GM20431 (cell line): ENCODE data around the gene MRPL49.
"Not testable (repeated sequence)": the region's sequence is repeated elsewhere in the genome, so short reads cannot be mapped to it uniquely, and the experiment has no call there.

Experiments used
- in situ Hi-C: fragments of 300-500 bp; cut with MseI, MboI; formaldehyde crosslinking; loops from one replicate; pipeline ENCODE4 v1.15.0; 2020; ENCODE audit warnings: low sequenced_read_pairs; ENCODE audit not compliant: unreplicated experiment

MRPL49 gene

DNA sequence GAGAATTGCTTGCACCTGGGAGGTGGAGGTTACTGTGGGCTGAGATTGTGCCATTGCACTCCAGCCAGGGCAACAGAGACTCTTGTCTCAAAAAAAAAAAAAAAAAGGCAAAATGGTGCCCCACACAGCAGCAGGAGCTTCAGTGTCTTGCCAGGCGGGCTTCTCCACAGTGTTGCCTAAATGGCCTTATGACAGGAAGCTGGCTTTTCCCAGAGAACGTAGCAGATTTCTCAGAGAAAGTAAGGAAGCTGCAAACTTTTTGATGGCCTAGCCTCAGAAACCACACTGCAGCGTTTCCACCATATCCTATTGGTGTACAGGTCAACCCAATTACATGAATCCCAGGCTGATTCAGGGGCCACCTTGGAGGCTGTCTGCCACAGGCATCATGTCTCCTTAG, 35.2 kb downstream of the MRPL49 start:
- in situ Hi-C loops: no loop called here

DNA sequence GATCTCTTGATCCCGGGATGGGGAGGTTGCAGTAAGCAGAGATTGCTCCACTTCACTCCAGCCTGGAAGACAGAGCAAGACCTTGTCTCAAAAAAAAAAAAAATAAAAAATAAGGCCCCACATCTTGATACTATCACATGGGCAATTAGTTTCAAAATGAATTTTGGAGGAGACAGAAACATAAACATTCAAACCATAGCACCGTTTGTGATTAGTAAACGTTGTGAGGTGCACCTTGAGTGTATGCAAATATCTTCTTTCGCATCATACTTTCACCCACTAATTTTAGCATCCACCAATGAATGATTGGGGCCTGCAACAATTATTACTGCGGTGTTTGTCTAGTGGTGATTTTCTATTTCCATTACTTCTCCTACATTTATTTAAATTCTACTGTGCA, 36.9 kb downstream of the MRPL49 start:
- in situ Hi-C loops: no loop called here

DNA sequence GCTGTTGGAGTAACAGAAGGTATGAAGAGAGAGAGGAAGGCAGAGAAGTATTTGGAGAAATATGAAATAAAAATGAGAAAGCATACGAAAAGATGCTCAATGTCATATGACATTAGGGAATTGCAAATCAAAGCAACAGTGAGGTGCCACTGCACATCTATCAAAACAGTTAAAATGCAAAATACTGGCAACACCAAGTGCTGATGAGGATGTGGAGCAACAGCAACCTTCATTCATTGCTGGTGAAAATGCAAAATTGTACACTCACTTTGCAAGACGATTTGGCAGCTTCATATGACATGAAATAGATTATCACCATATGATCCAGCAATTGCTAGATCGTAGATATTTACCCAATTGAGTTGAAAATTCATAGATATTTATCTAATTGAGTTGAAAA, 38.5 kb downstream of the MRPL49 start:
- in situ Hi-C loops: no loop called here

DNA sequence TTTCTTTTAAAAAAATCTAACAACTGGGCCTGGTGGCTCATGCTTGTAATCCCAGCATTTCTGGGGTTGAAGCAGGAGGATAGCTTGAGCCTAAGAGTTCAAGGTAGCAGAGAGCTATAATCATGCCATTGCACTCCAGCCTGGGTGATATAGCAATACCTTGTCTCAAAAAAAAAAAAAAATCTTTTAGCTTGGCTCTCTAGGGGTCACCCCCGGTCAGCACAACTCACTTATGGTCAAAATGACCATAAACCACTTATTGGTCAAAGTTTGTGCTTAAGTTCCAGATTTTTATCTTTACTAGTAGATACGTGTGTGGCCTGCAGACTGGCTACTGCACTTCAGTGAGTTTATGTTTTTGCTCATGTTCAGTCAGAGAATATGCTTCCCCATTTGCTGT, 41.6 kb downstream of the MRPL49 start:
- in situ Hi-C loops: no loop called here

DNA sequence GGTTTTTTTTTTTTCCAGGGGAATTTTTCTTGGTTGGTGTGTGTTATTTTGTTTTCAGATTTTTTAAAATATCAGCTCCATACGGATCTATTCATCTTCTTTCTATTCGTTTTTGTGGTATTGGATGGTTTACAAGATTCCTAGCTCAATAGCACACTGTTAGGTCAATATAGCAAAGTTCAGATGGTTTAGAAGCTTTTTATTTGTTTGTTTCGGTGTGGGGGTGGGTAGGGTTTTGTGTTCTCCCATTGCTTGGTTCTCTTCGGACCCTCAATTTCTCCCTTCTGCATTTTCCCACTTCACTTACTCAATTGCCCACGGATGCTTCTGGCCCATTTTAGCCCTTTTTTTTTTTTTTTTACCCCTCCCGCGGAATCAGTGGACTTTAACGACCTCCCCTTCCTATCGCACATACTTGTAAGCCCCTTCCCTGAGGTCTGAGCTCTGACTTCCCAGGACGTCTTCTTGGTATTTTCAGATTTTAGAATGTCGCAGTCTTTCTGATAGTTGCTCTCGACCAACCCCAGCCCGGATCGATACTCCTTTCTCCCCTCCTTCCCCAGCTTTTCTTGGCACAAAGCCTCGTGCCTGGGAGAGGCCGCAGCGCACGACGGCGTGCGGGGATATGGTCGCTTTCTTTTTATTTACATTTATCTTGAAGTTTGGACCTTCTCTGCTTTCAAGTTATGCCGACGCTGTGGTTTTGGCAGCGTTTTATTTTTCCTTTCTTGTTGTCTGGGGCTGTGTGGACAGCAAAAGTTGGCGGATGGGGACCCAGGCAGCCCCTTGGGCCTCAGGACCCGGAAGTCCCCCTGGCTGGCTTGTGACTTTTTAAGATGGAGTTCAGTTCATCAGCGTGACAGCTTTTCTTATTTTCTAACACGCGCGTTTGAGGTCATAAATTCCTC, 43.5 kb downstream of the MRPL49 start:
- in situ Hi-C loops: no loop called here

DNA sequence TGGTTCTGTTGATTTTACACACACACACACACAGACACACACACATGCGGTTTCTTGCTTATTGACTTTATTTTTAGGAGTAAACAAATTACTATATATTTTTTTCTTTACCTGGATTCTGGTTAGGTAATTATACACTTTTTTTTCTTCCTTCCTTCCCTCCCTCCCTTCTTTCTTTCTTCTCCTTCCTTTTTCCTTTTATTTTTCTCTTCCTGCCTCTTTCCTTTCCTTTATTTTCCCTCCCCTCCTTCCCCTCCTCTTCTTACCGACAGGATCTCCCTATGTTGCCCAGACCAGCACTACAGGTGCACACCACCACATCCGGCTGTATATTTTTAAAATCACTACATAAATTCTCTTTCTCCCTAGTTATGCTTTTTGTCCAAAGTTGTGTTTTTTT, 44.8 kb downstream of the MRPL49 start:
- in situ Hi-C loops: no loop called here

DNA sequence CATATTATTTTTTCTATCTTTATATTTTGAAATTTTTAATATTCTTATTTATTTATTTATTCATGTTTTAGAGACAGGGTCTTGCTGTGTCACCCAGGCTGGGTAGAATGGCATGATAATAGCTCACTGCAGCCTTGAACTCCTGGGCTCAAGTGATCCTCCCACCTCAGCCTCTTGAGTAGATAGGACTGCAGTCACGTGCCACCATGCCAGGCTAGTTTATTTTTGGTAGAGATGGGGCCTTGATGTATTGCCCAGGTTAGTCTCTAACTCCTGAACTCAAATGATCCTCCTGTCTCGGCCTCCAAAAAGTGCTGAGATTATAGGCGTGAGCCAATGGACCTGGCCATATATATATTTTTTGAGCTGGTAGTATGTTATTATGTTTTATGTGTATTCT, 45.5 kb downstream of the MRPL49 start:
- in situ Hi-C loops: no loop called here

DNA sequence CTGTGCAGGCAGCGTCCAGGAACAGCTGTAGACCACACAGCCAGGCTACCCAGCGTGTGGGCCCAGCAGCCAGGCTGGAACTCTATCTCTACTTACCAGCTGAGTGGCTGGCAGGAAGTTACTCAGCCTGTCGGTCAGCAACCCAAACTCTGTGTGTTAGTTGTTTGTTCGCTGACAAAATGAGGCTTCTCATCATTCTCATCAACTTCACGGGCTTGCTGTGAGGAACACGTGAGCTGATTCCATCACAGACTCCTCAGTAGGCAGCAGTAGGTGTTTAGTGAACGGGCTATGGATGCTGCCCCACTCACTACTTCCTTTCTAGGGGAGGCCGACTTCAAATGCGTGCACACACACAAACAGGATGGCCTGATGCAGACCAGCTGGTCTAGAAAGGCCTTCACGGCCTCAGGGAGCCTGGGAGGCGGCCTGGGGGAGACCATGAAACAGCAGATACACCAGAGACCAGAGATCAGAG, 47.1 kb downstream of the MRPL49 start:
- in situ Hi-C loops: no loop called here

DNA sequence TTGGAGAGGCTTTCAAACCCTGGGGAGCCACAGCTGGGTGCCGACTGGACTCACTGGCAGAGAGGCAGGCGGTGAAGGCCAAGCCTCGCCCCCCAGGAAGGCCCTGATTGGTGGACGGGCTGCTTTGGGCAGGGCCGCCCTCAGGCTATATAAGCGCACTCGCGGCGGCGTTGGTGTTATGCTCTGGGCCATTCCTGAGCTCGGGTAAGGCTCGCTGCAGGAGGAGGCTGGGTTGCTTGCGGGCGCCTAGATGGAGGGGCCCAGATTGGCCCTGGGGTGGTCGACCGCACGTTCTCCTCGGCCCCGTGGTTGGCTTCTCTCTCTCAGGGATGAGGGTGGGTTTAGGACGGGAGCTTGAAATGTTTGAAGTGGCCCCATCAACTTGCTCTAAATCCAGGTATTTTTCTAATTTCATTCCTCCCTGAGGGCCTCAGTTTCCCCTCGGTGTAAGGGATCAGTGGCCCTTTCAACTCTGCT, 48.0 kb downstream of the MRPL49 start, which contains the start of gene SPDYC:
TSS of gene SPDYC (plus strand) at position 176 of the 477 bp plus-strand sequence. CDS start 1,125 bp downstream, outside the sequence.
- in situ Hi-C loops: no loop called here

DNA sequence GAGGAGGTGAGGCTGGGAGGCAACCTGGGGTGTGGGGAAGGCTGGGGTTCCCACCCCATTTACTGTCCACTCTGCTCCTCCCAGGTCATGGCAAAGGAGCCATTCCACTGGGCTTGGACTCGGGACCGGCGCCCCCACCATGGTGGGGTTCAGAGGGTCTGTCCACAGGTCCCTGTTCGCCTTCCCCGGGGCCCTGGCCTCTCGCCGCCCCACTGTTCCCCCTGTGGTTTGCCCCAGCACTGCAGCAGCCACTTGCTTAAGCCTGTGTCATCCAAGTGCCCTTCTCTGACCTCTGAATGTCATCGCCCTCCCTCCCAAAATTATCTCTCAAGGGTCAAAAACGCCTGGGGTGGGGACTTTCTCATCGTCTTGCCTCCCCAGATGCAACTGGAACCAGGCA, 50.5 kb downstream of the MRPL49 start:
- in situ Hi-C loops: no loop called here

DNA sequence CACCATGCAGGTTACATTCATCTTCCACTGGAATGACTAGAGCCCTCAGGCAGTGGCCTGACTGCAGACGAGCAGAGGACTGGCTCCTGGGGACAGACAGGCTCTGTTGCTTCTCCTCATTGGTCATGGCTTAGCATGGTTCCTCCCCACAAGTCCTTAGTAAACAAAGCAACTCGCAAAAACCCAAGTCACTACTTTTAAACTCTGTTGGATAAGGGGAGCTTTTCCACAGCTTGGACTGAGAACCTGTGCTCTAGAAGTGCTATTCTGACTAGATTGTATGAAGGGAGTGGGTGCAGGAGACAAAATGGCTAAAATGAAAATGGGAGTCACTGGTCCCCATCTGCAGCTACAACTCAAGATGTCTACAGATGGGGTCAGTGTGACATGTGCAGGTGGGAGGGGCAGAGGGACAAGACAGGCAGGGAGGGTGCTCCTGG, 52.5 kb downstream of the MRPL49 start:
- in situ Hi-C loops: not testable (repeated sequence)
